HL-60 (cell line): Measurements from ENCODE around the gene RARA.

ENCODE experiments used
- DNase-seq, 2 experiments: peaks; one replicate each; pipeline ENCODE4 v3.0.0-alpha.2; 2010 to 2020; ENCODE audit warnings: low read depth in 1 of 2, low spot score in 1 of 2
- H3K27ac ChIP-seq: fragments of 250-450 bp; sonication (Bioruptor Pico); replicated peaks from 2 replicates; pipeline ENCODE4 v1.5.1; 2020; ENCODE audit warnings: mild to moderate bottlenecking, moderate library complexity
- H3K27me3 ChIP-seq: fragments of 250-450 bp; sonication (Bioruptor Pico); 2 replicates; pipeline ENCODE4 v1.5.1; 2021; ENCODE audit warnings: mild to moderate bottlenecking, moderate library complexity; ENCODE audit not compliant: insufficient read depth, poor library complexity, severe bottlenecking
- H3K4me3 ChIP-seq: replicated peaks from 2 replicates; pipeline ENCODE4 v1.5.1; 2011; ENCODE audit warnings: mild to moderate bottlenecking, control low read depth, low read length; ENCODE audit not compliant: insufficient read depth
- GABPA ChIP-seq: IDR thresholded peaks from 2 replicates; pipeline ENCODE4 v1.6.1; 2012; ENCODE audit warnings: low read depth
- POLR2AphosphoS5 ChIP-seq: IDR thresholded peaks from 2 replicates; pipeline ENCODE4 v1.6.1; 2012; ENCODE audit warnings: low read depth
- SPI1 ChIP-seq: IDR thresholded peaks from 2 replicates; pipeline ENCODE4 v1.6.1; 2012; ENCODE audit warnings: low read depth, mild to moderate bottlenecking, borderline replicate concordance
- TF ChIP-seq, protein P1 (sequence below): IDR thresholded peaks from one replicate; pipeline ENCODE4 v1.5.1; 2011; ENCODE audit warnings: low read length, control low read depth, inconsistent platforms; ENCODE audit not compliant: insufficient read depth
- TF ChIP-seq, protein P2 (sequence below): IDR thresholded peaks from 2 replicates; pipeline ENCODE4 v1.6.1; 2012; ENCODE audit warnings: low read depth; ENCODE audit not compliant: insufficient replicate concordance

The RARA gene

DNA sequence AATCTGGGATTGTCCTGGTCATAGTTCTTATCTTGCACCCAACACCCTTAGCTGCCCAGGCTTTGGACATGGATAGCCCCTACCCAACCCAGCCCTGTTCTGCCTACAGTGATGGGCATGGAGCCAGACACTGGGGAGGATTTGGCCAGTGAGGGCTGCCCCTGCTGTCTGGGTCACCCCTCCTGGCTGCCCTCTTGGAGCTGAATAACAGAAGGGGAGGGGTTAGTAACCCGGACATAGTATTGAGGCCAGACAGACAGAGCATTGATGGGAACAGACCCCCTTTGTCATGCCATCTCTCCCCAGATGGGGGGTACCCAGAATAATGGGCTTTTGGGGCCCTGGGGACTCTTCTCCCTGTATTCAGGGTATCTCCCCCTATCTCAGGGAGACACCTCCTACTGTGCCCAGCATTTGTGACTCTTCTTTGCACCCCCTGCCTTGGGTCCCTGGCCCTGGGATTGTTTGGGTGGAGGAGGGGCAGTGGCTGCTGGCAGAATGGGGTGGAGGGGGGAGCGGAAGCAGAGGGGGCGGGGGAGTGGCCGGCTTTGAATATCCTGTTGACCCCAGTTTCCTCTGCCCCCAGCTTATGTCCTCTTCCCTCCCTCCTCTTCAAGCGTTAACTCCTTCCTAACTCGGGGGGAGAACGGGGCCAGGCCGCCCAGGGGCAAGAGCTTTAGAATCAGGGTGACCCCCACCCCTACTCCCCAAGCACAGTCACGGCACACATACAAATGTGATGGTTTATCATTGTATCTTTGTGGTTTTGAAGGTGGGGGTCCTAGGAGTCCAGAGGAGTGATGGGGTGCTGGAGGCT lies 38.5 kb downstream of the RARA start:
- H3K27ac ChIP-seq = no peak overlapping the region
- TF ChIP-seq, protein P1, sequence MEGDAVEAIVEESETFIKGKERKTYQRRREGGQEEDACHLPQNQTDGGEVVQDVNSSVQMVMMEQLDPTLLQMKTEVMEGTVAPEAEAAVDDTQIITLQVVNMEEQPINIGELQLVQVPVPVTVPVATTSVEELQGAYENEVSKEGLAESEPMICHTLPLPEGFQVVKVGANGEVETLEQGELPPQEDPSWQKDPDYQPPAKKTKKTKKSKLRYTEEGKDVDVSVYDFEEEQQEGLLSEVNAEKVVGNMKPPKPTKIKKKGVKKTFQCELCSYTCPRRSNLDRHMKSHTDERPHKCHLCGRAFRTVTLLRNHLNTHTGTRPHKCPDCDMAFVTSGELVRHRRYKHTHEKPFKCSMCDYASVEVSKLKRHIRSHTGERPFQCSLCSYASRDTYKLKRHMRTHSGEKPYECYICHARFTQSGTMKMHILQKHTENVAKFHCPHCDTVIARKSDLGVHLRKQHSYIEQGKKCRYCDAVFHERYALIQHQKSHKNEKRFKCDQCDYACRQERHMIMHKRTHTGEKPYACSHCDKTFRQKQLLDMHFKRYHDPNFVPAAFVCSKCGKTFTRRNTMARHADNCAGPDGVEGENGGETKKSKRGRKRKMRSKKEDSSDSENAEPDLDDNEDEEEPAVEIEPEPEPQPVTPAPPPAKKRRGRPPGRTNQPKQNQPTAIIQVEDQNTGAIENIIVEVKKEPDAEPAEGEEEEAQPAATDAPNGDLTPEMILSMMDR = no peak
- TF ChIP-seq SPI1 (no peak), GABPA (no peak), POLR2AphosphoS5 (no peak)
- TF ChIP-seq, protein P2, sequence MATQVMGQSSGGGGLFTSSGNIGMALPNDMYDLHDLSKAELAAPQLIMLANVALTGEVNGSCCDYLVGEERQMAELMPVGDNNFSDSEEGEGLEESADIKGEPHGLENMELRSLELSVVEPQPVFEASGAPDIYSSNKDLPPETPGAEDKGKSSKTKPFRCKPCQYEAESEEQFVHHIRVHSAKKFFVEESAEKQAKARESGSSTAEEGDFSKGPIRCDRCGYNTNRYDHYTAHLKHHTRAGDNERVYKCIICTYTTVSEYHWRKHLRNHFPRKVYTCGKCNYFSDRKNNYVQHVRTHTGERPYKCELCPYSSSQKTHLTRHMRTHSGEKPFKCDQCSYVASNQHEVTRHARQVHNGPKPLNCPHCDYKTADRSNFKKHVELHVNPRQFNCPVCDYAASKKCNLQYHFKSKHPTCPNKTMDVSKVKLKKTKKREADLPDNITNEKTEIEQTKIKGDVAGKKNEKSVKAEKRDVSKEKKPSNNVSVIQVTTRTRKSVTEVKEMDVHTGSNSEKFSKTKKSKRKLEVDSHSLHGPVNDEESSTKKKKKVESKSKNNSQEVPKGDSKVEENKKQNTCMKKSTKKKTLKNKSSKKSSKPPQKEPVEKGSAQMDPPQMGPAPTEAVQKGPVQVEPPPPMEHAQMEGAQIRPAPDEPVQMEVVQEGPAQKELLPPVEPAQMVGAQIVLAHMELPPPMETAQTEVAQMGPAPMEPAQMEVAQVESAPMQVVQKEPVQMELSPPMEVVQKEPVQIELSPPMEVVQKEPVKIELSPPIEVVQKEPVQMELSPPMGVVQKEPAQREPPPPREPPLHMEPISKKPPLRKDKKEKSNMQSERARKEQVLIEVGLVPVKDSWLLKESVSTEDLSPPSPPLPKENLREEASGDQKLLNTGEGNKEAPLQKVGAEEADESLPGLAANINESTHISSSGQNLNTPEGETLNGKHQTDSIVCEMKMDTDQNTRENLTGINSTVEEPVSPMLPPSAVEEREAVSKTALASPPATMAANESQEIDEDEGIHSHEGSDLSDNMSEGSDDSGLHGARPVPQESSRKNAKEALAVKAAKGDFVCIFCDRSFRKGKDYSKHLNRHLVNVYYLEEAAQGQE = no peak
- no peak overlapping the region for H3K4me3 ChIP-seq
- no peaks in the 10 kb centered on the region for H3K27me3 ChIP-seq
- DNase-seq = no peak

DNA sequence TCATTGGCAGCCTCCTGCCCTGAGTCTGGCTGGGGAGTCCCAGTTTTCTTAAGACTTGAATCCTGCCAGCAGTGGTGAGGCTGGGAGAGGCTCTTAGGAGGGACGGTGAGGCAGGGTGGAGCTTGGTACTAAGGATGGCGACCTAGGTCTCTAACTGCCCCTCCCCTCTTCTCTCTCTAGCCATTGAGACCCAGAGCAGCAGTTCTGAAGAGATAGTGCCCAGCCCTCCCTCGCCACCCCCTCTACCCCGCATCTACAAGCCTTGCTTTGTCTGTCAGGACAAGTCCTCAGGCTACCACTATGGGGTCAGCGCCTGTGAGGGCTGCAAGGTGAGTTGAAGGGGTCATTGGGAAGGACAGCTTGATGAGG lies 39.1 kb downstream of the RARA start:
- H3K27ac ChIP-seq = no peak overlapping the region
- TF ChIP-seq SPI1 = no peak
- TF ChIP-seq GABPA = no peak
- TF ChIP-seq, protein P2 = no peak
- TF ChIP-seq POLR2AphosphoS5 = no peak
- TF ChIP-seq, protein P1 = no peak
- no peak overlapping the region for H3K4me3 ChIP-seq
- no peaks in the 10 kb centered on the region for H3K27me3 ChIP-seq
- DNase-seq = no peak

DNA sequence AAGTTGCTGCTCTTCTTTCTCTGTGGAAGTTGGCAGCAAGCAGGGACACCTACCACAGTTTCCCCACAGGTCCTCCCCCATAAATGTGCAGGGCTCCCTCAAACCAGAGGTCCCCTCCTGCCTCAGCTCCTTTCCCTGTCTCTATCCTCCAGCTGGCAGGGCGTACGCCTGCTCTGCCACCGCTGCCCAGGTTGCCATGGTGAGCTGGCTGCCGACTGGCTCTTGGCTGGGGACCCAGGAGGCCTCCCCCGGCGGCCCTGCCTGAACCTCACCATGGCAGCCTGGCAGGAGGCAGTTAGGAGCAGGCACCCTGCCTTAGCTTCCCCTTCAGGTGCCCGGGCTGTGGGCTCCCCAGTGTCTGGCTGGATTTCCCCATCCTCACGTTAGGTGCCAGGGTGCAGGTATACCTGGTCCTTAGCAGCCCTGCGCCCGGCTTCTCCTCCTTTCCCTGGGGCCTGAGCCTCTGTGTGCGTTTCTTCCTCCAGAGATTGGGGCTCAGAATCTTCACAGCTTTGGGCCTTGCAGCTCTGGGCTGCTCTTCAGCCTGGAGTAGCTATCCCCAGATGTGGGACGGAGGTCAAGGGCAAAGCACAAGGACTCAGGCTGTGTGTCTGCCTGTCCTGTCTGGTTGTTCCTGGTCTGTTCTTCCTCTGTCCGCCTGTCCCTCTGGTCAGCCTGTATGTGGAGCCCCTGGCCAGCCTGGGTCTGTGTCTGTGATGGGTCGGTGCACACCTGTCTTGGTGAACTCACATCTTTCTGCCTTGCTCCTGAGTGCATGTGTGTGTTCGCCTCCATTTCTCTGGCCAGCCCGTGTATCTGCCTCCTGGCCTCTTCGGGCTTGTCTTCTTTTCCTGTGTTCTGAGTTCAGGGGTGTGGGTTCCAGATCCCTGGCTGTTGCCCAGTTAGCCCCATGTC lies 39.8 kb downstream of the RARA start:
- TF ChIP-seq, protein P2 = no peak
- TF ChIP-seq GABPA (no peak), SPI1 (no peak), POLR2AphosphoS5 (no peak)
- TF ChIP-seq, protein P1 = no peak
- no peak overlapping the region for H3K4me3 ChIP-seq
- H3K27me3 ChIP-seq = no peaks in the 10 kb centered on the region
- no peak for DNase-seq
- H3K27ac ChIP-seq = no peak overlapping the region
